SK-N-MC (cell line): ENCODE measurements around the gene SLC39A13.

ENCODE experiments used
- EZH2 ChIP-seq: fragments of 200-600 bp; sonication (generic); IDR thresholded peaks from one replicate; pipeline ENCODE4 v1.6.1; 2017; ENCODE audit warnings: antibody characterized with exemption
- FOXP2 ChIP-seq: optimal IDR thresholded peaks from 2 replicates; pipeline ENCODE3; 2011; ENCODE audit warnings: mild to moderate bottlenecking, moderate library complexity; ENCODE audit not compliant: insufficient read depth; ENCODE audit errors: extremely low read length, control extremely low read depth
- POLR2AphosphoS5 ChIP-seq: IDR thresholded peaks from 2 replicates; pipeline ENCODE4 v1.6.1; 2012; ENCODE audit warnings: mild to moderate bottlenecking, low read depth, low read length, borderline replicate concordance

GRCh38 chr11:47387944-47388696 is 20.3 kb upstream of the SLC39A13 start:
- TF ChIP-seq POLR2AphosphoS5 (no peak), EZH2 (no peak), FOXP2 (no peak)
